HG03108 (cell line): ENCODE results near the gene SLC2A6.

Experiments used
- ATAC-seq: cut with Tn5 transposase; IDR thresholded peaks from one replicate; pipeline ENCODE4 v1.9.1; 2021; ENCODE audit warnings: moderate library complexity; ENCODE audit not compliant: unreplicated experiment

Gene SLC2A6

GRCh38 chr9:133515615-133516255 is 36.8 kb upstream of the SLC2A6 start:
- no peak for ATAC-seq

GRCh38 chr9:133515240-133515610 is 36.3 kb upstream of the SLC2A6 start:
- no peak for ATAC-seq

- ATAC-seq, result no peak
These were observed 35.8 kb upstream of the SLC2A6 start for GRCh38 chr9:133514460-133515239.

GRCh38 chr9:133513214-133514100 is 34.6 kb upstream of the SLC2A6 start:
- no peak for ATAC-seq

- no peak for ATAC-seq
These were observed 33.6 kb upstream of the SLC2A6 start for GRCh38 chr9:133512253-133513213.

- ATAC-seq, result no peak
These were observed 32.7 kb upstream of the SLC2A6 start for GRCh38 chr9:133511607-133512006.

- no peak for ATAC-seq
These were observed 32.1 kb upstream of the SLC2A6 start for GRCh38 chr9:133510926-133511505.

GRCh38 chr9:133509179-133510083 is 30.5 kb upstream of the SLC2A6 start:
- ATAC-seq, result no peak

GRCh38 chr9:133508046-133508445 is 29.1 kb upstream of the SLC2A6 start:
- no peak for ATAC-seq

GRCh38 chr9:133507246-133507965 is 28.5 kb upstream of the SLC2A6 start:
- ATAC-seq, result no peak

GRCh38 chr9:133506653-133507038 is 27.7 kb upstream of the SLC2A6 start:
- no peak for ATAC-seq

- no peak for ATAC-seq
These were observed 27.2 kb upstream of the SLC2A6 start for GRCh38 chr9:133505901-133506652.

GRCh38 chr9:133505186-133505830 is 26.4 kb upstream of the SLC2A6 start:
- ATAC-seq, result no peak

GRCh38 chr9:133502112-133502511 is 23.2 kb upstream of the SLC2A6 start:
- no peak for ATAC-seq

- no peak for ATAC-seq
These were observed 21.0 kb upstream of the SLC2A6 start for GRCh38 chr9:133499892-133500270.

- ATAC-seq, result no peak
These were observed 20.4 kb upstream of the SLC2A6 start for GRCh38 chr9:133499132-133499891.
